ENCODE results near the gene MGAT1.
"Not testable (repeated sequence)": the region's sequence is repeated elsewhere in the genome, so short reads cannot be mapped to it uniquely, and the experiment has no call there.

Gene MGAT1

GRCh38 chr5:180837478-180837877, 34.9 kb upstream of the MGAT1 start:
- no CpG with 5 or more reads among the region's 4 CpGs for WGBS (ENCODE audit: insufficient coverage, insufficient read length)
- H3K4me3 ChIP-seq (ENCODE audit: low read length), result no peak overlapping the region
- no peak for DNase-seq (ENCODE audit: low read depth, low spot score)
- no peaks in the 10 kb centered on the region for H3K36me3 ChIP-seq (ENCODE audit: control insufficient read depth, insufficient read depth, low read length)
- no peaks in the 10 kb centered on the region for H3K4me1 ChIP-seq (ENCODE audit: control insufficient read depth, insufficient read depth, low read length)
- H3K27ac ChIP-seq (ENCODE audit: low read length), result no peak overlapping the region
- no peaks in the 10 kb centered on the region for H3K27me3 ChIP-seq (ENCODE audit: control insufficient read depth, insufficient read depth, low read length)
- H3K9me3 ChIP-seq (ENCODE audit: control insufficient read depth, insufficient read depth, low read length), result no peaks in the 10 kb centered on the region

- H3K4me3 ChIP-seq (ENCODE audit: low read length), result no peak overlapping the region
- H3K27ac ChIP-seq (ENCODE audit: low read length), result no peak overlapping the region
- H3K4me1 ChIP-seq (ENCODE audit: control insufficient read depth, insufficient read depth, low read length), result no peaks in the 10 kb centered on the region
- no CpG with 5 or more reads among the region's 2 CpGs for WGBS (ENCODE audit: insufficient coverage, insufficient read length)
- no peaks in the 10 kb centered on the region for H3K36me3 ChIP-seq (ENCODE audit: control insufficient read depth, insufficient read depth, low read length)
- no peak for DNase-seq (ENCODE audit: low read depth, low spot score)
- peaks cover 4% of the 10 kb centered on the region; the same call in 1 of the 2 replicates for H3K27me3 ChIP-seq (ENCODE audit: control insufficient read depth, insufficient read depth, low read length)
- peaks cover 2% of the 10 kb centered on the region; the same call in 1 of the 2 replicates for H3K9me3 ChIP-seq (ENCODE audit: control insufficient read depth, insufficient read depth, low read length)
Measured at GRCh38 chr5:180832638-180833068, 30.0 kb upstream of the MGAT1 start.

- Histone ChIP-seq H3K4me1 (ENCODE audit: control insufficient read depth, insufficient read depth, low read length) (no peaks in the 10 kb centered on the region), H3K27ac (ENCODE audit: low read length) (no peak overlapping the region), H3K36me3 (ENCODE audit: control insufficient read depth, insufficient read depth, low read length) (no peaks in the 10 kb centered on the region), H3K27me3 (ENCODE audit: control insufficient read depth, insufficient read depth, low read length) (peaks cover 4% of the 10 kb centered on the region; the same call in 1 of the 2 replicates), H3K9me3 (ENCODE audit: control insufficient read depth, insufficient read depth, low read length) (peaks cover 2% of the 10 kb centered on the region; the same call in 1 of the 2 replicates), H3K4me3 (ENCODE audit: low read length) (peak overlapping the region; percentile 61; the same call in 1 of the 2 replicates)
- no CpG with 5 or more reads among the region's 80 CpGs for WGBS (ENCODE audit: insufficient coverage, insufficient read length)
- no peak for DNase-seq (ENCODE audit: low read depth, low spot score)
Measured at GRCh38 chr5:180831139-180832093, 28.8 kb upstream of the MGAT1 start.

DNA sequence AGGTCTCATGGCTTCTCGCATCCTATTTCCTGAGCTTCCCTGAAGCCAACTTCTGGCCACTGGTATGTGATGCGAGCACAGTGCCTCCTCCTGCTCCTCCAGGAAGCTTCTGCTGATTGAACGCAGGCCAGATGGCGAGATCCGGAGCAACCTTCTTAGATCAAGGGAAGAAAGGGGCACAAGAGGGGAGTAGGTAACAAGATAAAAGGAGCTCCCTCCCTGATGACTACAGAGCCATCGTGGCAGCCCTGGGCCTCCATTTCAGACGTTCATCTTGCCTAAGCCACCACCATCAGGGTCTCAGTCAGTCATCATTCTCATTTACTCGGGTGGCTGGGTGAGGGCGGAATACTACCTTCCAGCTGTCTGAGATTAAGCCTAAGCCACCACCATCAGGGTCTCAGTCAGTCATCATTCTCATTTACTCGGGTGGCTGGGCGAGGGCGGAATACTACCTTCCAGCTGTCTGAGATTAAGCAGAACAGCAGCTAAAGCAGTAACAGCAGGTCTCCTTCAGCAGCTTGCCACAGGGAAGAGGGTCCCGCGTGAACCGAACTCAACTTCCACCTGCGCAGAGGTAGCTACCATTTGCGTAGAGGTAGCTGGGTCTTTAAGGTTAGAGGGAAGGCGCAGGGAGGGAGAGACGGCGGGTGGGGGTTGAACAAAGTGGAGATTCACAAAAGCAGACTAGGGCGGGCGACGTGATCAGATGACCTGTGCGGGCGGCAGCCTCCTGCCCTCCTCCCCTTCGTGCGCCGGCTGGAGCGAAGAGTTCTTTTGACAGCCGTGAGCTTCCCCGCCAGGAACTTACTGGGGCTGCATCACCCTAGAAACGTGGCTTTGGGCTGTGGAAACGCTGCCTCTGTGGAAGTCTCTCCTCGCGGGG, 27.9 kb upstream of the MGAT1 start:
- no peak for DNase-seq (ENCODE audit: low read depth, low spot score)
- Histone ChIP-seq H3K27me3 (ENCODE audit: control insufficient read depth, insufficient read depth, low read length) (peaks cover 4% of the 10 kb centered on the region; the same call in 1 of the 2 replicates), H3K27ac (ENCODE audit: low read length) (no peak overlapping the region), H3K4me3 (ENCODE audit: low read length) (peak overlapping the region; percentile 61; the same call in 1 of the 2 replicates), H3K36me3 (ENCODE audit: control insufficient read depth, insufficient read depth, low read length) (no peaks in the 10 kb centered on the region), H3K4me1 (ENCODE audit: control insufficient read depth, insufficient read depth, low read length) (0 out of 2 replicates have a peak, but pooled peaks cover 1% of the 10 kb centered on the region), H3K9me3 (ENCODE audit: control insufficient read depth, insufficient read depth, low read length) (peaks cover 2% of the 10 kb centered on the region; the same call in 1 of the 2 replicates)
- WGBS (ENCODE audit: insufficient coverage, insufficient read length), result no CpG with 5 or more reads among the region's 35 CpGs

- DNase-seq (ENCODE audit: low read depth, low spot score), result no peak
- no peak overlapping the region for H3K4me3 ChIP-seq (ENCODE audit: low read length)
- H3K36me3 ChIP-seq (ENCODE audit: control insufficient read depth, insufficient read depth, low read length), result no peaks in the 10 kb centered on the region
- H3K9me3 ChIP-seq (ENCODE audit: control insufficient read depth, insufficient read depth, low read length), result peaks cover 2% of the 10 kb centered on the region; the same call in 1 of the 2 replicates
- H3K4me1 ChIP-seq (ENCODE audit: control insufficient read depth, insufficient read depth, low read length), result 0 out of 2 replicates have a peak, but pooled peaks cover 1% of the 10 kb centered on the region
- peaks cover 4% of the 10 kb centered on the region; the same call in 1 of the 2 replicates for H3K27me3 ChIP-seq (ENCODE audit: control insufficient read depth, insufficient read depth, low read length)
- WGBS (ENCODE audit: insufficient coverage, insufficient read length), result no CpG with 5 or more reads among the region's 5 CpGs
- no peak overlapping the region for H3K27ac ChIP-seq (ENCODE audit: low read length)
Measured at GRCh38 chr5:180829726-180830125, 27.1 kb upstream of the MGAT1 start.

GRCh38 chr5:180828756-180829531, 26.3 kb upstream of the MGAT1 start:
- not testable (repeated sequence) for H3K4me3 ChIP-seq (ENCODE audit: low read length); DNase-seq (ENCODE audit: low read depth, low spot score)

GRCh38 chr5:180827374-180827773, 24.8 kb upstream of the MGAT1 start:
- not testable (repeated sequence) for H3K9me3 ChIP-seq (ENCODE audit: control insufficient read depth, insufficient read depth, low read length); H3K4me3 ChIP-seq (ENCODE audit: low read length); H3K36me3 ChIP-seq (ENCODE audit: control insufficient read depth, insufficient read depth, low read length); DNase-seq (ENCODE audit: low read depth, low spot score); H3K27ac ChIP-seq (ENCODE audit: low read length); H3K4me1 ChIP-seq (ENCODE audit: control insufficient read depth, insufficient read depth, low read length); H3K27me3 ChIP-seq (ENCODE audit: control insufficient read depth, insufficient read depth, low read length)
- no CpG with 5 or more reads among the region's 7 CpGs for WGBS (ENCODE audit: insufficient coverage, insufficient read length)

More at GRCh38 chr5:180828756-180829531, 26.3 kb upstream of the MGAT1 start:
- not testable (repeated sequence) for H3K9me3 ChIP-seq (ENCODE audit: control insufficient read depth, insufficient read depth, low read length); H3K27me3 ChIP-seq (ENCODE audit: control insufficient read depth, insufficient read depth, low read length); H3K36me3 ChIP-seq (ENCODE audit: control insufficient read depth, insufficient read depth, low read length); H3K4me1 ChIP-seq (ENCODE audit: control insufficient read depth, insufficient read depth, low read length); H3K27ac ChIP-seq (ENCODE audit: low read length)
- WGBS (ENCODE audit: insufficient coverage, insufficient read length), result no CpG with 5 or more reads among the region's 13 CpGs

DNA sequence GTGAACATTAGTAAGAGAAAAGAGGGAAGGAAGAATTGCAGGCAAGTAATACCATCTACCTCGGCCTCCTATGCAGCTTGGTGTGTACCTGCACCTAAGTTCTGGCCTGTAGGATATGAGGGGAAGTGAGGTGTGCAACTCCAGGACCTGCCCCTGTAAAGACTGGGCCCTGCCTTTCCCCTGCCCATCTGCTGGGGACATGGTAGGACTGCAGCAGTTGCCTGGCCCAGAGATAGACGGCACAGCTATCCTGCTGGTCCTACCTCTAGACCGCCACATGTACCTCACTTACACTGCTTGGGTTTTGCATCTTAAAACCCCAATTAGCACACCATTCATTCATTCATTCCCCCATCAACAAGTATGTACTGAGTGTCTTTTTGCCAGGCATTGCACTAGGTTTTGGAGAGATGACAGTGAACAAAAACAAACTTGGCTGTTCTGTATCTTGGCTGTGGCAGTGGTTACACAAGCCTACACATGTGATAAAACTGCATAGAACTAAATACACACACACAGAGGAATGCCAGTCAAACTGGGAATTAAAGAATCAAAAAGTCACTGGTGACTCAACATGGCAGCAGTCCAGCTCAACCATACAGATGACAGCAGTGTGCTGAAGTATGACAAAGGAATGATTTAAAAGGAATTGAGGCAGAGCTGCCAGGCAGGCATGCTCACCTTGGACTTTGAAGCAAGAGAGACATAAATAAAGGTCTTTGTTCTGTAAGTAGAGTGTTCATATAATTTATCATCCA, 23.3 kb upstream of the MGAT1 start:
- Histone ChIP-seq H3K36me3 (ENCODE audit: control insufficient read depth, insufficient read depth, low read length) (no peaks in the 10 kb centered on the region), H3K27me3 (ENCODE audit: control insufficient read depth, insufficient read depth, low read length) (peaks cover 4% of the 10 kb centered on the region; the same call in 1 of the 2 replicates), H3K4me3 (ENCODE audit: low read length) (no peak overlapping the region), H3K4me1 (ENCODE audit: control insufficient read depth, insufficient read depth, low read length) (0 out of 2 replicates have a peak, but pooled peaks cover 1% of the 10 kb centered on the region), H3K9me3 (ENCODE audit: control insufficient read depth, insufficient read depth, low read length) (peaks cover 2% of the 10 kb centered on the region; the same call in 1 of the 2 replicates), H3K27ac (ENCODE audit: low read length) (no peak overlapping the region)
- WGBS (ENCODE audit: insufficient coverage, insufficient read length), result no CpG with 5 or more reads among the region's 3 CpGs
- DNase-seq (ENCODE audit: low read depth, low spot score), result no peak

Measured in iPS DF 6.9 (cell line).